Hepatic stellate cell (primary cell): ENCODE data around the gene SIRPG.

Experiments
- DNase-seq: peaks from one replicate; pipeline ENCODE4 v3.0.0; 2011; ENCODE audit warnings: low spot score

Gene SIRPG

DNA sequence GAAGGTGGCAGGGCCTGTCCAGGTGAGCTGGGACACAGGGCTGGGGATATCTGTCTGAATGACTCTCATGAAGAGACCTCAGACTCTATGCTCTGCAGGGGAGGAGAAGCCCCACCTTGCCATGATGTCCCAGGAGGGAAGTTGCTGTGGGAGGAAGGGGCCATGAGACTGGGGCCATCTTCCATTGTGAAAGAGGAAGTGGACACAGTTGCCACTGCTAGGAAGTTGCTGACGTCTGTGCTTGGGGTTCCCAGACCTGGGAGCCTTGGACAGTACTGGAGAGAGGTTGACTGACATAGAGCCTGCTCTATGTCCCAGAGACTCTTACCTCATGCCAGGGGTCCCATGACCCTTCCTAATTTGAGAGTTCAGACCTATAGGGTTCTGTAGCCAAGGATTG, 62.2 kb downstream of the SIRPG start:
- no peak for DNase-seq

DNA sequence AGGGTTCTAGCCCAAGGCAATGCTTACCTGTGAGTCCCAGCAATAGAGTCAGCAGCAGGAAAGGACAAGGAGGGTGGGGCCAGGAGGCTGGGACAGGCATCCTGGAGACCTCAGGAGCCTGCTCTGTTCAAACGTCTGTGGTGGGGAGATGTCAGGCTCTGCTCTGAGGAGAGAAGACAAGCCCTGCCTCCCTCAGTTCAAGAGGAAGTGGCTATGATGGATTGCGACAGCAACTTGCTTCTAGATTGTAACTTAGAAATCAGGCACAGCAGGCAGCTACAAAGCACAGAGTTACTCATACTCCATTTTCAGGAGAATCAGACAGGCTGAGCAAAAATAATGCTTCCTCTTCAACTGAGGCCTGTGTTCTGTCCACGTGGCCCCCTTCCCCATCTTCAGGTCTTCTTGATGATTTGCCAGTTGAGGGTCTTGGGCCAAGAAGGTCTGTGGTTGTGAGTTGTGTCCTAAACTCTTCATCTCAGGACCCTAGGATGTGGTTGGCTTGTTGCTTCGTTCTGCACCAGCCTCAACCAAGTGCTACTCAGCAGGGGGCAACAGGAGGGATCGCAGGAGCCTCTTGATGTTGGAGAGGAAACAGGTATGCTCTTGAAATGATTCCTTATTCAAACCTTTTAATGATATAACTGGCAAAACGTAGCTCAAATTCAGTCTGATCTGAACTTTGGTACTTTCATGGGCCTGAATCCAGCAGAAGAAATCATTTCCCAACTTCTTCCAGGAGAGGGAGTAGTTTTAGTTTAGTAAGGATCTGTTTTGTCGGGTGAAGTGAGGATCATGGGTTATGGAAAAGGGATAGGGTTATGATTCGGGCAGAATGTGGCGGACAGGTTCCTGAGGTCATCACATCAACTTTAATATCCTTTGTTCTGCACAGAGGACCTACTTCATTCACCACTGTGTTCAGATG, 68.8 kb downstream of the SIRPG start:
- DNase-seq = no peak

DNA sequence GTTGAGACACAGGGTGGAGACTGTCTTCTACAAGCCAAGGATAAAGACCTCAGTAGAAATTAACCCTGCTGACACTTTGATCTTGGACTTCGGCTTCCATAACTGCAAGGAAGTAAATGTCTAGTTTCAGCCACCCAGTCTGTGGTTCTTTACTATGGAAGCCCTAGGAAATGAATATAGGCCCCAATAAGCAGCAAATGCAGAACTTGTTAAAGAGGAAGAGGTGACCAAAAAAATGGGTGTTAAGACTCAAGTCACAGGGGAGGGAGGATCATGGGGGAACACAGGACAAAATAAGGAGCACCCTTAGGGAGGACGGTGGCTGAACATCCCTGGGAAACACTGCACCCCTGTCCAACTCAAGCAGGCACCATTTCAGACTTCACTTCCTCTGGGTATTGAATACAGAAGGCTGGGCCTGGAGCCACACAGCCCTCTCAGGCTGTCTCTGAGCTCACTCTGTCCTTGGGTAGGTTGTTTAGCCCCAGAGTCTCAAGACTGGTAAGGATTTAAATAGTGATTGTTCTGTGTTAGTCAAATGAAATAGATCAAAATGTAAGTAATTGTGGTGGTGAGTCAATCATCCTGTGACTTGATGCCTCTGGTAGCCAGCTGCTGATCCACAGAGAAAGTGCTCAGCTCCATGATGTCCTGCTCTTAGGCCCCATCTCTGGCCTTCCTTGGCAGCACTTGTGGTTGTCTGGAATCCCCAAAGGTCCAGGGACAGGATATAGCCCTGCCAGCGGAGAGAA, 69.6 kb downstream of the SIRPG start:
- no peak for DNase-seq

DNA sequence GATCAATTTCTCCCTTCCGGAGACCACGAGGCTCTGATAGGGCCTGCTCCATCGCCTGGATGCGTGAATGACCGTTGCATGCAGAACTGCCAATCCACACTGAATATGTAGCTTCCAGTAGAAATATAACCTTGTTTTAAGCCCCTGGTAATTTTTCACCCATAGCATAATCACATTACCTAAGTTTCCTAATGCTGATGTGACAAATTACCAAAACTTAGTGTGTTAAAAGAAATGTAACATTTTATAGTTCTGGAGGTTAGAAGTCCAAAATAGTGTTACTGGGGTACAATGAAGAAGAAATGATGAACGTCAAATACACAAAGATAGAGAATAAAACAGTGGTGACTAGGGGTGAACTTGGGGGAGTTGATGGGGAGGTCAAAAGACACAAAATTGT, 78.1 kb downstream of the SIRPG start:
- DNase-seq = no peak
